Adrenal gland (tissue), 5 donors: ENCODE results near the gene RFPL1.

ENCODE experiments used
- POLR2A ChIP-seq, 2 donors: fragments of 450-650 bp; IDR thresholded peaks; one replicate each; pipeline ENCODE4 v1.6.1; 2017; ENCODE audit warnings: antibody characterized with exemption in 2 of 2, mild to moderate bottlenecking in 2 of 2, moderate library complexity in 1 of 2
- TF ChIP-seq, protein P1 (sequence below), 6 experiments: fragments of 450-650 bp in 4 of 6; fragments of 200-600 bp in 2 of 6; sonication (generic) in 1 of 6; IDR thresholded peaks; 1 replicate in 5 of 6; 2 replicates in 1 of 6; pipeline versions ENCODE4 v1.5.1 to v1.8.0; 2016 to 2021; ENCODE audit warnings: antibody characterized with exemption in 6 of 6, mild to moderate bottlenecking in 2 of 6, moderate library complexity in 1 of 6
- donor health status: DM: no; HTN: no; CAD: no.

DNA sequence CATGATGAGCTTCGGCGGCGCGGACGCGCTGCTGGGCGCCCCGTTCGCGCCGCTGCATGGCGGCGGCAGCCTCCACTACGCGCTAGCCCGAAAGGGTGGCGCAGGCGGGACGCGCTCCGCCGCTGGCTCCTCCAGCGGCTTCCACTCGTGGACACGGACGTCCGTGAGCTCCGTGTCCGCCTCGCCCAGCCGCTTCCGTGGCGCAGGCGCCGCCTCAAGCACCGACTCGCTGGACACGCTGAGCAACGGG lies 41.8 kb downstream of the RFPL1 start:
- TF ChIP-seq, protein P1, sequence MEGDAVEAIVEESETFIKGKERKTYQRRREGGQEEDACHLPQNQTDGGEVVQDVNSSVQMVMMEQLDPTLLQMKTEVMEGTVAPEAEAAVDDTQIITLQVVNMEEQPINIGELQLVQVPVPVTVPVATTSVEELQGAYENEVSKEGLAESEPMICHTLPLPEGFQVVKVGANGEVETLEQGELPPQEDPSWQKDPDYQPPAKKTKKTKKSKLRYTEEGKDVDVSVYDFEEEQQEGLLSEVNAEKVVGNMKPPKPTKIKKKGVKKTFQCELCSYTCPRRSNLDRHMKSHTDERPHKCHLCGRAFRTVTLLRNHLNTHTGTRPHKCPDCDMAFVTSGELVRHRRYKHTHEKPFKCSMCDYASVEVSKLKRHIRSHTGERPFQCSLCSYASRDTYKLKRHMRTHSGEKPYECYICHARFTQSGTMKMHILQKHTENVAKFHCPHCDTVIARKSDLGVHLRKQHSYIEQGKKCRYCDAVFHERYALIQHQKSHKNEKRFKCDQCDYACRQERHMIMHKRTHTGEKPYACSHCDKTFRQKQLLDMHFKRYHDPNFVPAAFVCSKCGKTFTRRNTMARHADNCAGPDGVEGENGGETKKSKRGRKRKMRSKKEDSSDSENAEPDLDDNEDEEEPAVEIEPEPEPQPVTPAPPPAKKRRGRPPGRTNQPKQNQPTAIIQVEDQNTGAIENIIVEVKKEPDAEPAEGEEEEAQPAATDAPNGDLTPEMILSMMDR (IDR thresholded peaks at IDR 0.05), result no peak
- no peak for TF ChIP-seq POLR2A (IDR thresholded peaks at IDR 0.05)
